ENCODE measurements around the gene SDR42E1. TPM values are rescaled to one million over a fixed set of nuclear protein-coding genes. Genes with fewer than 3 reads are reported as not detected.

Gene SDR42E1
- total and polyA plus RNA-seq, 2 of the 13 experiments (the other 11 are each of a cell fraction or from before 2014, with no cell fraction given), result 0.01 to 0.13 TPM

- TF ChIP-seq ZNF484 (CRISPR knock-in tag; IDR thresholded peaks at IDR 0.05; ENCODE audit: borderline replicate concordance, low read depth), result no peak
- TF ChIP-seq ZNF670 (CRISPR knock-in tag; IDR thresholded peaks at IDR 0.05; ENCODE audit: borderline replicate concordance), result 0 out of 2 replicates have a peak, but pooled peaks have one; percentile 41
- TF ChIP-seq MAF1 (CRISPR knock-in tag; IDR thresholded peaks at IDR 0.05; ENCODE audit: borderline replicate concordance), result no peak
- no peak for TF ChIP-seq ZBTB33 (CRISPR knock-in tag; IDR thresholded peaks at IDR 0.05)
- TF ChIP-seq ZFAT (CRISPR knock-in tag; conservative IDR thresholded peaks at IDR 0.05), result no peak
- no peak for TF ChIP-seq HNF1B (CRISPR knock-in tag; IDR thresholded peaks at IDR 0.05)
- peak; percentile 91 for TF ChIP-seq PAXIP1 (CRISPR knock-in tag; conservative IDR thresholded peaks at IDR 0.05)
- TF ChIP-seq GMEB2 (CRISPR knock-in tag; IDR thresholded peaks at IDR 0.05; ENCODE audit: low read depth), result no peak
- no peak for TF ChIP-seq DR1 (CRISPR knock-in tag; IDR thresholded peaks at IDR 0.05)
- no peak for TF ChIP-seq SMARCC2 (IDR thresholded peaks at IDR 0.05)
- peak; percentile 84 for TF ChIP-seq SOX13 (IDR thresholded peaks at IDR 0.05)
- TF ChIP-seq SOX13 (CRISPR knock-in tag; conservative IDR thresholded peaks at IDR 0.05 in 1 of 2, IDR thresholded peaks at IDR 0.05 in 1 of 2), result peak in 1 of 2 experiments; percentile 97; a peak in 2 of 4 replicates
- no peak for TF ChIP-seq FOXC1 (CRISPR knock-in tag; IDR thresholded peaks at IDR 0.05; ENCODE audit: borderline replicate concordance)
- no peak for TF ChIP-seq RAD21 (CRISPR knock-in tag; IDR thresholded peaks at IDR 0.05)
- no peak for TF ChIP-seq ZNF253 (CRISPR knock-in tag; IDR thresholded peaks at IDR 0.05; ENCODE audit: borderline replicate concordance)
- TF ChIP-seq PLRG1 (conservative IDR thresholded peaks at IDR 0.05), result no peak
- TF ChIP-seq FOXK1 (CRISPR knock-in tag; IDR thresholded peaks at IDR 0.05; ENCODE audit: borderline replicate concordance, low read depth), result 0 out of 2 replicates have a peak, but pooled peaks have one; percentile 25
- no peak for TF ChIP-seq ZMYM3 (CRISPR knock-in tag; IDR thresholded peaks at IDR 0.05)
- no peak for TF ChIP-seq CCAR2 (optimal IDR thresholded peaks at IDR 0.05; ENCODE audit: low read depth, low read length)
These were observed 44.7 kb upstream of the SDR42E1 start (continued) for GRCh38 chr16:82055728-82056549.
